Activated CD4-positive, alpha-beta T cell treated with anti-CD3 and anti-CD28 coated beads, Interleukin-10, Interleukin-2, amounts not matched to agents 100 ng/mL and 50 ng/mL, durations not matched to agents 16 hours and 8 hours (primary cell): ENCODE data around the gene DIPK2A.

ENCODE experiments used
- DNase-seq: peaks from one replicate; pipeline ENCODE4 v3.0.0-alpha.2; 2020

DIPK2A gene

DNA sequence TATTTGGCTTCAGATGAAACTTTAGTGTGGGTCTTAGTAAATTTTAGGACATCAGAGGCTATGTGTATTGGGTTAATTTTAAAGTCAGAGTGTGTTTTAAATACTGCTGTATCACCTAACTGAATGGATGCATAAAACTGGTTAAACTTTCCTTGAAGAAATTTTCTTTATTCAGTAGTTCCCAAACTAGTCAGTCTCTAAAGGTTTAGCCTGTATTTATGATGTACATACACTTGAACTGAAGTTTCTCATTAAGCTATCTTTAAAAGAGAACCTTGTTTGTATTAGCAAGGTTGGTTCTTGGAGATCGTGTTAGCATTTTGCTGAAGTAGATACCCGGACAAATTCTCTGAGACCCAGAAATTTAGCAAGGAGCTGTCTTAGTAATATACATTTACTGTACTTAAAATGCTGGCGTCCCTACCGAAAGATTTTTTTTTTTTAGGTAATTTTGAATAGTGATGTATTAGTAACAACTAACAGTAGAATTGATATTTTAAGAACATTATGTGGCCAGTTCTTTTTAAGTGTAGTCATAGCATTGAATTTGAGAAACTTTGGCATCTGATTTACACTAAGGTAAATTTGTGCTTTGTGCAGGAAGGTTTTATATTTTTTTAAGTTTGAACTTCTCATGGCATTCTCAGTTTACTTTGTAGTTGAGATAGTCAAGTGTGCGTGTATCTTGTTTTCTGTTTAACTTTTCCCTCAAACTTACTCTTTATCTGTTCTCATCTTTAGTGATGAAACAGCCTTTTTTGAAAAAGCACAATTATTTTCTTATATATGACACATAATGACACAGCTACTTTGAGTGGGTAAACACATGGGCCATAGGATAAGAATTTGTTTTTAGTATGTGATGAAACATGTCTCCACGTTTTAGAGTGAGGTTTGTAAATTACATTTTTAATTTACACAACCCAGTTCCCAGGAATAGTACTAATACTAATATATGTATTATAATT is 2.9 kb downstream of the DIPK2A start:
- no peak for DNase-seq

DNA sequence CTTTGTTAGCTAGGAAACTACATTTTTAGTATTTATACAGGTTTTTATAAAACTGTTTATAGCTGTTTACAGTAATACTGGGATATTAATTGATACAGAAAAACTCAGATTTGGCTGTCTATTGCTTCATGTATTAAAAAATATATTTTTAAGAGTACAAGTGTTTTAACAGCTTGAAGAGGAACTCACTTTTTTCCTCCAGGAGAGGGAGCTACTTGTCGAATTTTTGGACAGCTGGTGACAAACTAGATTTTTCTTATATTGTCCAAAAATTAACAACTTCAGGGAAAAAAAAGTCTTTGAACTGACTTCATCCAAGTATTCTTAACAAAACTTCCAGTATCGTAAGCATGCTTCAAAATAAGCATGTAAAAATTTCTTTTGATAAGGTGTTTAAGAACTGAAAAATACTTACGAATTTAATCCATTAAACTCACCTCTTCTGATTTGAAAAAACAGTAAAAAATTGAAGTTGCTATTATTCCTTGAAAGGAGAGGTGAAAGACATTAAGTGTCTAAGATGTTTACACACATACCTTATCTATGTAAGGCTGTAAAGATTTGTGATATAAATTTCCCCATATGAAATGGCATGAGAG is 4.0 kb downstream of the DIPK2A start:
- peak; percentile 40 for DNase-seq

DNA sequence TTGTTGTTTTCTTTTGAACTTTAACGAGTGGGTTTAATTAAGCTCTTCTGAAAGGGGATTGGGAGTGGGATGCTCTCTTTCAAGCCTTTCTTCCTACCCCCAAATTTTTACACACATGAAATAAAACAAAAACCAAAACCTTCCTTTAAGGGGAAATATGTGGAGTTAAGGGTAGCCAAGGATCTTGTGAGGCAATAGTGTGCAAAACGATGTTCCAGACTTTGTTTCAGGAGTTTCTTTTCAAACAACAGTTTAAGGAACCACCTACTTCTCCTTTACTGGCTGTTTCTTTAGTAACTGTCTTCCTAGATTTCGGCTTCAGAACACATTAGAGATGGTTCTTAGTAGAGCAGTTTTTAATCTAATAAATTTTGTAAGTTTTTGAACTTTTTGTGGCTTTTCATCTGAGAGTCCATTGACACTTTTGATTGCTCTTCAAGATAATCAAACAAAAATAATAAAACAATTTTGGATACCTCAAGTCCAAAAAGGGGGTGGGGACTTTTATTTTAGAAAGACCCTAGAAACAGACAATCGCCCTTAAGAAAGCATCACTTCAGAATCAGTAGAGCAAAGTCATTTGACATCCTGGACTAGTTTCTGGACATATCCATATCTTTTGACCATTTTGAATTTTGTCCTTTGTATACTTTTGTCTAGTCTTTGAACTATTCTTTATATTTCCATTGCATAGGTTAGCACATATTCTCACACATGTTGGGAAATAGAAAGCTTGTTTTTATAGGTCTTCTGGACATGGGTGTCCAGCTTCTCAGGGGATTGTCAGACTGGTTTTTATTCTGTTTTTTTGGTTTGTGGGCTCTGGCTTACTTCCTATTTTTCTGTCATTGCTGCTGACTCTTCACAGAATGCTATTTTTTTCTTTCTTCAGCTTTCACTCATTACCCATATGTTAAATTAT is 6.0 kb downstream of the DIPK2A start:
- DNase-seq, result no peak

DNA sequence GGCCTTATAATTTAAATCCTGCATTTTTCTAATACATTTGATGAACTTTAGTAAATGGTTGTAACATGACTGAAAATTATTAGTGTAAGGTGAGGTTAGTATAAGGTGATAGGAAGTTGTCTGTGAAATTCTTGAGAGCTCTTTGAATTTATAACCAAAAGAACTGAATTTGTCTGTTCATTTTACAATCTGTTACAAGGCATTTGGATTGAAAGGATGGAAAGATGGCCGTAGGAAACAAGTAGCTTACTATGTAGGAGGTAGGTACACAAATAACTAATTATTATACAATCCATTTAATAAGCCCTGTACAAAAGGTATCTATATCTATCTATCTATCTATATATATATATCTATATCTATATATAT is 6.6 kb downstream of the DIPK2A start:
- no peak for DNase-seq

DNA sequence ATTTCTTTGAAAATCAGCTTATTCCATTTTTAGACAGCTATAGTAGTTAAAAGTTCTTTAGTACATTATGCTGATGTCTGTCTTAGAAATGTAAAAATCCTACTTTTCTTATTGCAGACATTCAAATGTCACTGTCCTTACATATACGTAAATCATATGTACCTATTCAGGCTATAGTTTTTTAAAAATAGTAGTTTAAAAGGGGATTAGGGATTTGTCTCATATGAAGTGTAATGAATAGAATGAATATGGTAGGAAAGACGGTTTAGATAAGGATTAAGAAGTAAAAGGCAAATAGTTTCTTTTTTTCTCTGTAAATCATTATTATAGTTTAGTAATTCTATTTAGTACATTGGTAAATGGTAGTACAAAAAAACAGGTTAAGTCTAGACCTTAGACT is 7.4 kb downstream of the DIPK2A start:
- DNase-seq, result no peak

DNA sequence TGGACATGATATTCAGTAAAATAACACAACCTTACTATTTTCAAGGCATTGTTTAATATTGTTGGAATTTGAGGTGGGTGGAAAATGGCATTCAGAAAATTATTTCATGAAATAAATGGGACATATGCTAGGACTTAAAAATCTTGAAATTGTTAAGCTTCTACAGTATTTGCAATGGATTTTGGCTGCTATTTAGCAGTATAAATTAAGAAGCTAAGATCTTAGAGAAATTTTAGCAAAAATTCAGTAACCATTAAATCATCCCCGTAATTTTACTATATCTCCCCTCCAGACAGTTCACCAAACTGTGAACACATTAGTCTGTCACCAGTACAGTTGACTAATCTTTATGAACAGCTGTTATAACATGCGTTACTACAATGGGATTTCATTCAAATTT is 8.2 kb downstream of the DIPK2A start:
- no peak for DNase-seq

DNA sequence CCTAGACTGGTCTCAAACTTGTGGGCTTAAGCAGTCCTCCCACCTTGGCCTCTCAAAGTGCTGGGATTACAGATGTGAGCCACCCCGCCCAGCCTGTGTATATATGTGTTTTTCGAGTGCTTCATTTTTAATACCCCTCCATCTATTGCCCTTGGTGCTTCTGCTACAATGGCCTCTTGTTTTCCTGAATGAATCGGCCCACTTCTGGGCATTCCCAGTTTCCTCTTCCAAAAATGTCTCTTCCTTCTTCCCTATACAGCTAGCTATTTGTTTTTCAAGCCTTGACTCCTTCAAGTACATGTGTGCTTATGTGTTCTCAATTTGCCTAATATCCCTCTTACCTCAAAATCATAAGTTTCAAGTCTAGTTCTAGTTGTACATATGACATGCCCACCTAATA is 16.7 kb downstream of the DIPK2A start:
- no peak for DNase-seq

DNA sequence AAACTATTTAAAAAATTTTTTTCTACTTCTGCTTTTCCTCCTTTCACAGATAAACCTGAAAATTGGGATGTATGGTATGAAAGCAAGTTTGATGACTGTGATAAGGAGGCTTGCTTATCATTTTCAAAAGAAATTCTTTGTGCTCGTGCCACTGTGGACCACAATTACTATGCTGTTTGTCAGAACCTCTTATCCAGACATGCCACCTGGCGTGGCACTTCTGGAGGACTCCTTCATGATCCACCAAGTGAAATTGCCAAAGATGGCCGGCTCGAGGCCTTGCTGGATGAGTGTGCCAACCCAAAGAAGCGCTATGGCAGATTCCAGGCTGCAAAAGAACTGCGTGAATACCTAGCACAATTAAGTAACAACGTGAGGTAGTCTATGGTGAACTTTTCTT is 17.8 kb downstream of the DIPK2A start:
- no peak for DNase-seq

DNA sequence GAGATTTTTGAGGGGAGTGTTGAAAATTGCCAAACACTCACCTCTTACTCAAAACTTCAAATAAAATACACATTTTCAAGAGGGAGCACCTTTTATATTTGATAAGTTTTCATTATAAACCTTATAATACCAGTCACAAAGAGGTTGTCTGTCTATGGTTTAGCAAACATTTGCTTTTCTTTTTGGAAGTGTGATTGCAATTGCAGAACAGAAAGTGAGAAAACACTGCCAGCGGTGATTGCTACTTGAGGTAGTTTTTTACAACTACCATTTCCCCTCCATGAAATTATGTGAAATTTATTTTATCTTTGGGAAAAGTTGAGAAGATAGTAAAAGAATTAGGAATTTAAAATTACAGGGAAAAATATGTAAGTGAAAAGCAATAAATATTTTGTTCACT is 20.1 kb downstream of the DIPK2A start:
- no peak for DNase-seq

DNA sequence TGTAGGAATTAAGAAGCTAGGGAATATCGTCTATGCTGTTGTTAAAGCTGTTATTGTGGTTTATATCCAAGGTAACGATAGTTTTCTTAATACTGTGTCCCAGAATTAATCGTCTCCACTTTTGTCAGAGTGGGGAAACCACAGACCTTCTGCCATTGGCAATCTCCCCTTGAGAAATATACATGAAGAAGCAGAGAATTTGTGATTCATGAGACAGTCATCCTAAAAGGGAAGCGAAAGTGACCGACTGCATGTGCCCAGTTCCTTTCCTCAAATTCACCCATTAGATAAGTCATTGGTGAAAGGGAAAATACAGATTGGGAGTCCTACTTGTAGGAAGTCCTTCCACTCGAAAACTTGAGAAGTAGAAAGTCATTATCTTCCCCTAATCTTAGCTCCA is 26.6 kb downstream of the DIPK2A start:
- DNase-seq, result no peak

DNA sequence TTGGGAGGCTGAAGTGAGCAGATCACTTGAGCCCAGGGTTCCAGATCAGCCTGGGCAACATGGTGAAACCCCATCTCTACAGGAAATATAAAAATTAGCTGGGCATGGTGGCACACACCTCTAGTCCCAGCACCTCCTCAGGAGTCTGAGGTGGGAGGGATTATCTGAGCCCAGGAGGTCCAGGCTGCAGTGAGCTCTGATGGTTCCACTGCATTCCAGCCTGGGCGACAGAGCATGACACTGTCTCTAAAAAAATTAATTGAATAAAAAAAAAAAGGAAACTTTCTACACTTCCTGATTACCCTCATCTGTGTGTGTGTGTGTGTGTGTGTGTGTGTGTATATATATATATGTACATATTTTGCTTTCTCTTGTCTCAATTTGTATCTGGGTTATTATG is 31.4 kb downstream of the DIPK2A start:
- DNase-seq, result no peak

DNA sequence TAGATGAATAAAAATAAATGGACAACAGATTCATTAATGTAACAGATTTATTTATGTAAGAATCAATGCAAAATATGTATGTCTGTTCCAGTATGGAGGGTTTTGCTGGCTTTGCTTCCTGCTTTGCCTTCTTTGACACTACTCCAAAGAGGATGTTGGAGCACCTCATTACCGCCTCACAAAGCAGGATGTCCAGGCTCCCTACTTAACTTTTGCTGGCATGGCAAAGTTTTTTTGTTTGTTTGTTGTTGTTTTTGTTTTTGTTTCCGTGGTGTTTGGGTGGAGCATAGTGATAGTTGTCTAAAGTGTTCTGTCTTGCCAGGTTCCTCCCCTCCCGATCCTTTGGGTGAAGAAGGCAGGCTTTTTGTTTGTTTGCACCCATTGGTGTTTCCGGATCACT is 38.7 kb downstream of the DIPK2A start:
- no peak for DNase-seq

DNA sequence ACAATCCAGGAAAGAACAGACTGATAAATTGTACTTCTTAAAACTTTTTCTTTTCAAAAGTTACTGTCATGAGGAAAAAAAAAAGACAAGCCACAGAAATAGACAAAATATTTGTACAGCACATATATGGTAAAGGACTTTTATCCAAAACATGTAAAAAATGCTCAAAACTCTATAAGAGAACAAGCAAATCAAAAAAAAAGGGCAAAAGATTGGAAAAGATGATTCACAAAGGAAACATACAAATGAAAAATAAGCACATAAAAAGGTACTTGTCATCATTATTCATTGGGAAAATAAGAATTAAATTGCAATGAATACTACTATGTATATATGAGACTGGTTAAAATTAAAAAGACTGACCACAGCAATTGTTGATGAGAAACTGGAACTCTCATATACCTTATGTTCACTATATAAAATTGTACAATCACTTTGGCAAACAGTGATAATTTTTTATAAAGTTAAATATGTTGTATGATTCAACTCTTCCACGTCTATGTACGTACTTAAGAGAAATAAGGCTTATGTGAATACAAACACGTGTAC is 39.7 kb downstream of the DIPK2A start:
- DNase-seq, result no peak

DNA sequence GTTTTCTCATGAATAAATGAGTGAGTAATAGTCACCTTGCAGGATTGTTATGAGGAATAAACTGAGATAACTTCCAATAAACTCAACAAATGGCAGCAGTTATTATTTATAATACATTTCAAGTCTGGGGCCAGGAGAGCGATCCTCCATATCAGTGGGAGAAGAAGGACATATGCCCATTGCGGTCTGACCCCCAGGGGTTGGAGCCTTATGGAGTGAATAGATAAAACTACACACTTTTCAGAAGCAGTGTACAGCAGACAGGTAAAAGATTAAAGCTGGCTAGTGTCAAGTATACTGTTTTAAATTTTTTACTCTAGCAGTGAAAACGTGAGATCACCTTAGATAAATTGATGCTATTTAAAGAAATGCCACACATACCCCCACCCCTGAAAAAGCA is 43.5 kb downstream of the DIPK2A start:
- no peak for DNase-seq

DNA sequence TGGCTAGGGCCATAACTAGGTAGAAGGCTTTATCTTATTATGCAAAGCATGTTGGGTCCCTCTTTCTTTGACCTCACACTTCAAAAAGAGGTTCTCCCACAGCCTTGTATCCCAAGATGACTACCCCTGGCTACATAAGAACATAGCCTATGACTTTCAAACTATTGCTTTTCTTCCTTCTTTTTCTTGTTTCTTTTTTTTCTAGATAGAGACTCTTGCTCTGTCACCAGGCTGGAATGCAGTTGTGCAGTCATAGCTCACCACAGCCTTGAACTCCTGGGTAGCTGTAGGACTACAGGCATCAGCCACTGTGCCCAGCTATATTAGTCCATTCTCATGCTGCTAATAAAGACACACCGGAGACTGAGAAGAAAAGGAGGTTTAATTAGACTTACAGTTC is 47.2 kb downstream of the DIPK2A start:
- DNase-seq, result no peak
